Heart left ventricle (tissue), 13 donors: ENCODE data around the gene PRMT9.

Source experiments
- POLR2A ChIP-seq, 2 donors: fragments of 450-650 bp; IDR thresholded peaks; one replicate each; pipeline ENCODE4 v1.6.1; 2017; ENCODE audit warnings: antibody characterized with exemption in 2 of 2, mild to moderate bottlenecking in 2 of 2, moderate library complexity in 2 of 2
- TF ChIP-seq, protein P1 (sequence below), 12 donors: fragments of 200-600 bp; sonication (generic) in 4 of 12; IDR thresholded peaks; one replicate each; pipeline versions ENCODE4 v1.5.0 to v1.8.0; 2018 to 2022; ENCODE audit warnings: antibody characterized with exemption in 12 of 12, mild to moderate bottlenecking in 5 of 12
- donor health status: ischemic (EF 13 %, LVEDD 7.1; RV severe dilation, severe dysfunction).
- donor health status: DM: no; HTN: yes; CAD: no.
- donor health status: DM: no; HTN: no; CAD: no.
- donor health status: ischemic (EF 25% LVEDD 6.9; RV normal size, moderate dysfunction).
- donor health status: ischemic (EF 25% LVEDD 5.7; RV mildly dilated, moderate dysfunction).
- donor health status: ischemic (EF 35%, LVEDD 5.7; RV mildly dilated, moderate dysfunction).
- donor health status: nonischemic (EF 11% LVEDD 7.7; RV severe dilation, severe dysfunction).
- donor health status: DM: yes; HTN: yes; CAD: no.
- donor health status: PGD.
- donor health status: ischemic (EF 29% LVEDD 5.4; RV normal size, mild dysfunction).
- donor health status: nonischemic (EF 23%, LVEDD 6.1; RV moderate dilation, normal function).

DNA sequence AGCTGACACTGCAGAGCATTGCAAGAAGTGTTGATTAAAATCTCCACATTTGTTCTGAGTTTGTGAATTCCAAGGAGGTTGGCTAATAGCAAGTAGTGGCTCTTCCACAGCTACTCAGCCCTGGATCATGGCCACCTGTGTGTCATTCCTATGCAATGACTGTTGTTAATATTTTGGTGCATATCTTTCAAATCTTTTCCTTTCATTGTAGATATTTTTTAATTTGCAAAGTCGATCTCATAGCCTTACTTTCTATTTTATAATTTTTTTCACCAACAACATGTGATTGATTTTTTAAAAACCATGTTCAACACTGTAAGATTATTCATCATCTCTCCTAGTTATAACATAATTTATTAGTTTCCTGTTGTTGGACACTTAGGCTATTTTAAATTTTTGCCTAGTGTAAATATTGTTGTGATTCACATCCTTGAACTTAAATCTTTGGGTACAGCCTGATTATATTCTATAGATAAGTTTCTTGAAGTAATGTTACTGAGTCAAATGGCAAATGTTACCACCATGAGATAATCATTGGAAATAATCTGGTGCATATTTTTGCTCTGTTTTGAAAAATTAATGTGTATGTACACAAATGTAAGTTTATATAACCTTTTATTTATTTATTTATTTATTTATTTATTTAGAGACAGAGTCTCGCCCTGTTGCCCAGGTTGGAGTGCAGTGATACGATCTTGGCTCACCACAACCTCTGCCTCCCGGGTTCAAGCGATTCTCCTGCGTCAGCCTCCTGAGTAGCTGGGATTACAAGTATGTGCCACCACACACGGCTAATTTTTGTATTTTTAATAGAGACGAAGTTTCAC, 30.8 kb upstream of the PRMT9 start:
- TF ChIP-seq, protein P1, sequence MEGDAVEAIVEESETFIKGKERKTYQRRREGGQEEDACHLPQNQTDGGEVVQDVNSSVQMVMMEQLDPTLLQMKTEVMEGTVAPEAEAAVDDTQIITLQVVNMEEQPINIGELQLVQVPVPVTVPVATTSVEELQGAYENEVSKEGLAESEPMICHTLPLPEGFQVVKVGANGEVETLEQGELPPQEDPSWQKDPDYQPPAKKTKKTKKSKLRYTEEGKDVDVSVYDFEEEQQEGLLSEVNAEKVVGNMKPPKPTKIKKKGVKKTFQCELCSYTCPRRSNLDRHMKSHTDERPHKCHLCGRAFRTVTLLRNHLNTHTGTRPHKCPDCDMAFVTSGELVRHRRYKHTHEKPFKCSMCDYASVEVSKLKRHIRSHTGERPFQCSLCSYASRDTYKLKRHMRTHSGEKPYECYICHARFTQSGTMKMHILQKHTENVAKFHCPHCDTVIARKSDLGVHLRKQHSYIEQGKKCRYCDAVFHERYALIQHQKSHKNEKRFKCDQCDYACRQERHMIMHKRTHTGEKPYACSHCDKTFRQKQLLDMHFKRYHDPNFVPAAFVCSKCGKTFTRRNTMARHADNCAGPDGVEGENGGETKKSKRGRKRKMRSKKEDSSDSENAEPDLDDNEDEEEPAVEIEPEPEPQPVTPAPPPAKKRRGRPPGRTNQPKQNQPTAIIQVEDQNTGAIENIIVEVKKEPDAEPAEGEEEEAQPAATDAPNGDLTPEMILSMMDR (IDR thresholded peaks at IDR 0.05) = no peak
- no peak for TF ChIP-seq POLR2A (IDR thresholded peaks at IDR 0.05)
